K562 (cell line): ENCODE data around the gene ESPL1. TPM values are rescaled to one million over a fixed set of nuclear protein-coding genes. Genes with fewer than 3 reads are reported as not detected.

Experiments
- CUX1 ChIP-seq: fragments of 200-800 bp; sonication (Bioruptor generic); IDR thresholded peaks from 2 replicates; pipeline ENCODE4 v1.6.1; 2016; ENCODE audit warnings: missing genetic modification characterization, missing compliant biosample characterization
- CXXC5 ChIP-seq: fragments of 250-450 bp; sonication (Bioruptor Pico); IDR thresholded peaks from 2 replicates; pipeline ENCODE4 v1.8.0; 2022; ENCODE audit warnings: inconsistent platforms, mild to moderate bottlenecking, moderate library complexity
- EWSR1 ChIP-seq: fragments of 450-650 bp; IDR thresholded peaks from 2 replicates; pipeline ENCODE4 v1.6.1; 2018; ENCODE audit warnings: borderline replicate concordance, mild to moderate bottlenecking, low read depth, moderate library complexity; ENCODE audit not compliant: partially characterized antibody
- HMGN3 ChIP-seq: IDR thresholded peaks from 2 replicates; pipeline ENCODE4 v1.6.1; 2011; ENCODE audit warnings: borderline replicate concordance, low read depth, mild to moderate bottlenecking, mixed read lengths, low read length; ENCODE audit not compliant: insufficient read length; ENCODE audit errors: extremely low read depth
- HNRNPUL1 ChIP-seq: fragments of 200-400 bp; formaldehyde crosslinking; IDR thresholded peaks from 2 replicates; pipeline ENCODE4 v1.6.1; 2017; ENCODE audit warnings: low read length
- KDM1A ChIP-seq, 2 experiments: fragments of 450-650 bp; IDR thresholded peaks; 2 replicates each; pipeline ENCODE4 v1.6.1; 2016; ENCODE audit warnings: mild to moderate bottlenecking in 2 of 2
- MTF1 ChIP-seq: fragments of 250-450 bp; sonication (Bioruptor Pico); IDR thresholded peaks from 2 replicates; pipeline ENCODE4 v1.9.0; 2021; ENCODE audit warnings: moderate library complexity, mild to moderate bottlenecking, inconsistent platforms, borderline replicate concordance
- MXI1 ChIP-seq: IDR thresholded peaks from 2 replicates; pipeline ENCODE4 v1.6.1; 2011; ENCODE audit warnings: low read depth, mild to moderate bottlenecking, improper control_type of control experiment, low read length
- POLR2B ChIP-seq: fragments of 450-650 bp; IDR thresholded peaks from 2 replicates; pipeline ENCODE4 v1.6.1; 2018; ENCODE audit warnings: low read depth; ENCODE audit not compliant: partially characterized antibody
- PRPF4 ChIP-seq: fragments of 200-400 bp; formaldehyde crosslinking; IDR thresholded peaks from one replicate; pipeline ENCODE4 v1.6.1; 2017; ENCODE audit warnings: low read length, low read depth, mild to moderate bottlenecking; ENCODE audit not compliant: insufficient read depth, poor library complexity, severe bottlenecking
- REST ChIP-seq, 2 experiments: fragments of 450-650 bp; formaldehyde crosslinking in 1 of 2; IDR thresholded peaks; 2 replicates each; pipeline versions ENCODE4 v1.4.0 to v1.6.1; 2014 to 2020; ENCODE audit warnings: mild to moderate bottlenecking in 2 of 2, borderline replicate concordance in 1 of 2, low read depth in 1 of 2
- SNIP1 ChIP-seq: fragments of 450-650 bp; IDR thresholded peaks from 2 replicates; pipeline ENCODE4 v1.7.1; 2017; ENCODE audit warnings: low read depth, mild to moderate bottlenecking
- STAT5A ChIP-seq: IDR thresholded peaks from 2 replicates; pipeline ENCODE4 v1.6.1; 2012; ENCODE audit warnings: low read length, inconsistent platforms, borderline replicate concordance
- ZNF24 ChIP-seq: fragments of 450-650 bp; IDR thresholded peaks from 2 replicates; pipeline ENCODE4 v1.6.1; 2016
- polyA plus RNA-seq, 8 experiments: library from polyadenylated mRNA; depleted of rRNA in 4 of 8; stranded (reverse) in 5 of 8; unstranded in 3 of 8; fragments of >200 nt; fragmentation: Nextera tagmentation in 2 of 8; fragmentation: Illumina TruSeq in 1 of 8; extraction: Ambion mirVana in 2 of 8; extraction: Trizol in 1 of 8; gene quantifications; 2 replicates each; pipeline versions ENCODE4 v1.2.1 to v1.2.3, GENCODE V29; 2011 to 2014; ENCODE audit warnings: inconsistent platforms in 1 of 8, missing spikeins in 1 of 8
- total RNA-seq, 7 experiments: library from RNA; depleted of rRNA in 6 of 7; stranded (reverse); fragments of >200 nt in 6 of 7; fragmentation: Illumina TruSeq in 2 of 7; extraction: Trizol in 2 of 7; gene quantifications; 2 replicates each; pipeline versions ENCODE4 v1.2.1 to v1.2.3, GENCODE V29; 2011 to 2021; ENCODE audit warnings: low replicate concordance in 1 of 7

Gene ESPL1
- total and polyA plus RNA-seq, 9 of the 15 experiments (the other 6 are each of a cell fraction or from before 2014, with no cell fraction given): 1.2 to 55.0 (median 18.7) TPM

GRCh38 chr12:53295070-53295890, 27.2 kb downstream of the ESPL1 start, which contains the start of gene PFDN5 (continued):
- TF ChIP-seq REST (IDR thresholded peaks at IDR 0.05; ENCODE audit: borderline replicate concordance) (no peak), REST (CRISPR knock-in tag; IDR thresholded peaks at IDR 0.05; ENCODE audit: low read depth) (no peak), CXXC5 (peak; percentile 60; the same call in 1 of the 2 replicates), STAT5A (no peak), SNIP1 (peak; percentile 98), HNRNPUL1 (no peak), MTF1 (no peak), ZNF24 (no peak), MXI1 (peak; percentile 97), KDM1A (IDR thresholded peaks at IDR 0.05) (no peak), HMGN3 (no peak), EWSR1 (no peak), PRPF4 (no peak), CUX1 (CRISPR knock-in tag) (no peak), POLR2B (peak; percentile 88)
